MCF 10A (cell line): ENCODE data around the gene CCDC88B. TPM values are rescaled to one million over a fixed set of nuclear protein-coding genes. Genes with fewer than 3 reads are reported as not detected.

ENCODE experiments used
- BruUV-seq: library from RNA; stranded (reverse); fragments of 400-500 nt; replicated peaks from 2 replicates; lab custom pipeline; 2021; lab: Mats Ljungman, UMichigan
- CTCF ChIA-PET: fragments of 300-600 bp; sonication (Branson Sonifier 250); formaldehyde crosslinking; extraction: SDS; loops from one replicate; lab custom pipeline; 2021; ENCODE audit warnings: antibody characterized with exemption, inconsistent platforms; lab: Yijun Ruan, JAX
- POLR2A ChIA-PET: fragments of 300-600, 350-650 bp; sonication (Branson Sonifier 250); formaldehyde crosslinking; extraction: SDS; loops from one replicate; lab custom pipeline; 2020; ENCODE audit warnings: antibody characterized with exemption, inconsistent platforms; lab: Yijun Ruan, JAX
- DNase-seq: peaks from one replicate; pipeline ENCODE4 v3.0.0-alpha.2; 2018; ENCODE audit not compliant: unreplicated experiment
- H3K27ac Mint-ChIP-seq: one replicate; pipeline ENCODE4 v1.8.0; 2022; ENCODE audit warnings: mild to moderate bottlenecking, low read depth, mixed read lengths; ENCODE audit not compliant: unreplicated experiment
- H3K27me3 Mint-ChIP-seq: one replicate; pipeline ENCODE4 v1.8.0; 2022; ENCODE audit warnings: mixed read lengths; ENCODE audit not compliant: insufficient read depth, unreplicated experiment
- H3K36me3 Mint-ChIP-seq: one replicate; pipeline ENCODE4 v1.8.0; 2022; ENCODE audit warnings: mild to moderate bottlenecking, moderate library complexity, mixed read lengths; ENCODE audit not compliant: insufficient read depth, unreplicated experiment
- H3K4me1 Mint-ChIP-seq: one replicate; pipeline ENCODE4 v1.8.0; 2022; ENCODE audit warnings: mixed read lengths; ENCODE audit not compliant: insufficient read depth, unreplicated experiment
- H3K4me3 Mint-ChIP-seq: one replicate; pipeline ENCODE4 v1.8.0; 2022; ENCODE audit warnings: mild to moderate bottlenecking, moderate library complexity, mixed read lengths; ENCODE audit not compliant: unreplicated experiment
- H3K9me3 Mint-ChIP-seq: one replicate; pipeline ENCODE4 v1.8.0; 2022; ENCODE audit warnings: mixed read lengths; ENCODE audit not compliant: unreplicated experiment
- CTCF ChIP-seq: fragments of 200-600 bp; IDR thresholded peaks from one replicate; pipeline ENCODE4 v1.8.0; 2022; ENCODE audit warnings: antibody characterized with exemption, mild to moderate bottlenecking; ENCODE audit not compliant: unreplicated experiment
- intact Hi-C: fragments of 100-400 bp; cut with micrococcal nuclease; formaldehyde crosslinking; loops from 2 replicates; pipeline ENCODE4 v1.14.1; 2022
- total RNA-seq: library from RNA; stranded (reverse); gene quantifications from 2 replicates; pipeline ENCODE4 v1.2.3, GENCODE V29; 2022

The CCDC88B gene
- total RNA-seq, 1 experiment from 2014 or later = 4.2 TPM

- Mint-ChIP-seq H3K36me3 (peaks cover 21% of the 10 kb centered on the region), H3K27me3 (no peaks in the 10 kb centered on the region), H3K27ac (no peak overlapping the region), H3K4me1 (no peaks in the 10 kb centered on the region), H3K9me3 (no peaks in the 10 kb centered on the region), H3K4me3 (no peak overlapping the region)
- ChIA-PET CTCF (interaction anchor here (0.6 to 0.7 kb wide), 3 partner anchors 48 to 224 kb away, joined by 3 to 5 read pairs (median 3); no protein-coding TSS in a partner anchor), POLR2A (interaction anchor here (0.7 kb wide), 1 partner anchor 17 kb away, joined by 3 read pairs; no protein-coding TSS in a partner anchor)
- no peak for TF ChIP-seq CTCF
- no TSS peak for BruUV-seq
- DNase-seq = no peak
- intact Hi-C loops = no loop called here
Observed at GRCh38 chr11:64372802-64373597, 33.0 kb downstream of the CCDC88B start.

- BruUV-seq = no TSS peak
- DNase-seq = no peak
- Mint-ChIP-seq H3K36me3 (peaks cover 21% of the 10 kb centered on the region), H3K4me3 (no peak overlapping the region), H3K27ac (no peak overlapping the region), H3K4me1 (no peaks in the 10 kb centered on the region), H3K9me3 (no peaks in the 10 kb centered on the region), H3K27me3 (no peaks in the 10 kb centered on the region)
- CTCF ChIA-PET = interaction anchor here (0.6 kb wide), 1 partner anchor 48 kb away, joined by 3 read pairs; no protein-coding TSS in a partner anchor
- intact Hi-C loops = no loop called here
- POLR2A ChIA-PET = no interaction called here
- no peak for TF ChIP-seq CTCF
Observed at GRCh38 chr11:64373598-64373974, 33.6 kb downstream of the CCDC88B start.

- peaks cover 7% of the 10 kb centered on the region for H3K36me3 Mint-ChIP-seq
- H3K9me3 Mint-ChIP-seq = no peaks in the 10 kb centered on the region
- no peaks in the 10 kb centered on the region for H3K4me1 Mint-ChIP-seq
- POLR2A ChIA-PET = interaction anchor here (0.6 to 1.1 kb wide), 2 partner anchors 9 to 1913 kb away, joined by 3 to 4 read pairs; partner anchors contain the start of gene YIF1A
- DNase-seq = no peak
- no TSS peak for BruUV-seq
- no peak overlapping the region for H3K27ac Mint-ChIP-seq
- H3K27me3 Mint-ChIP-seq = no peaks in the 10 kb centered on the region
- TF ChIP-seq CTCF = no peak
- CTCF ChIA-PET = interaction anchor here (1.4 kb wide), 1 partner anchor 21 kb away, joined by 4 read pairs; no protein-coding TSS in a partner anchor
- H3K4me3 Mint-ChIP-seq = no peak overlapping the region
- intact Hi-C loops = no loop called here
Observed at GRCh38 chr11:64376071-64376470, 36.1 kb downstream of the CCDC88B start.

GRCh38 chr11:64378335-64378880 is 38.4 kb downstream of the CCDC88B start:
- Mint-ChIP-seq H3K9me3 (no peaks in the 10 kb centered on the region), H3K4me3 (no peak overlapping the region), H3K27me3 (peaks cover 13% of the 10 kb centered on the region), H3K27ac (no peak overlapping the region), H3K4me1 (no peaks in the 10 kb centered on the region), H3K36me3 (no peaks in the 10 kb centered on the region)
- no peak for DNase-seq
- TF ChIP-seq CTCF = no peak
- intact Hi-C loops = no loop called here
- ChIA-PET CTCF (interaction anchor here (0.6 to 0.7 kb wide), 2 partner anchors 9 to 35 kb away, joined by 4 read pairs; no protein-coding TSS in a partner anchor), POLR2A (interaction anchor here (0.9 kb wide), 1 partner anchor 399 kb away, joined by 3 read pairs; no protein-coding TSS in a partner anchor)
- no TSS peak for BruUV-seq
